ENCODE results near the gene FGD3. TPM values are rescaled to one million over a fixed set of nuclear protein-coding genes. Genes with fewer than 3 reads are reported as not detected.
"Not testable (repeated sequence)": the region's sequence is repeated elsewhere in the genome, so short reads cannot be mapped to it uniquely, and the experiment has no call there.

FGD3 gene
- total RNA-seq = 0.14 and 0.58 TPM in 2 replicates

GRCh38 chr9:92947268-92948037 is at the start of gene FGD3:
FGD3 (plus strand) TSS chr9:92947523; CDS start chr9:92976257, 28,734 bp downstream.
- TF ChIP-seq CTCF (conservative IDR thresholded peaks at IDR 0.05; ENCODE audit: low read depth, low read length) = no peak
- DNase-seq (ENCODE audit: low read depth) = no peak
- H3K4me3 ChIP-seq (ENCODE audit: low read depth, low read length) = peak within 1 kb of the TSS; percentile 61

GRCh38 chr9:92905137-92905536 is 42.2 kb upstream of the FGD3 start:
- not testable (repeated sequence) for DNase-seq (ENCODE audit: low read depth); H3K4me3 ChIP-seq (ENCODE audit: low read depth, low read length)

- no peak for DNase-seq (ENCODE audit: low read depth)
- TF ChIP-seq CTCF (conservative IDR thresholded peaks at IDR 0.05; ENCODE audit: low read depth, low read length) = no peak
- no peak overlapping the region for H3K4me3 ChIP-seq (ENCODE audit: low read depth, low read length)
These were observed 35.5 kb upstream of the FGD3 start for GRCh38 chr9:92911511-92912475.

- H3K4me3 ChIP-seq (ENCODE audit: low read depth, low read length) = no peak overlapping the region
- DNase-seq (ENCODE audit: low read depth) = no peak
- TF ChIP-seq CTCF (conservative IDR thresholded peaks at IDR 0.05; ENCODE audit: low read depth, low read length) = no peak
These were observed 30.0 kb upstream of the FGD3 start for GRCh38 chr9:92917176-92917800.

- H3K4me3 ChIP-seq (ENCODE audit: low read depth, low read length) = no peak overlapping the region
- DNase-seq (ENCODE audit: low read depth) = no peak
- no peak for TF ChIP-seq CTCF (conservative IDR thresholded peaks at IDR 0.05; ENCODE audit: low read depth, low read length)
These were observed 26.9 kb upstream of the FGD3 start for GRCh38 chr9:92920437-92920836.

GRCh38 chr9:92931606-92932005 is 15.7 kb upstream of the FGD3 start:
- TF ChIP-seq CTCF (conservative IDR thresholded peaks at IDR 0.05; ENCODE audit: low read depth, low read length) = no peak
- no peak overlapping the region for H3K4me3 ChIP-seq (ENCODE audit: low read depth, low read length)
- no peak for DNase-seq (ENCODE audit: low read depth)

- DNase-seq (ENCODE audit: low read depth) = no peak
- H3K4me3 ChIP-seq (ENCODE audit: low read depth, low read length) = no peak overlapping the region
- no peak for TF ChIP-seq CTCF (conservative IDR thresholded peaks at IDR 0.05; ENCODE audit: low read depth, low read length)
These were observed 13.0 kb upstream of the FGD3 start for GRCh38 chr9:92934321-92934720.

Measured in epithelial cell of proximal tubule (primary cell).